ENCODE data around the gene SMDT1.
"Not testable (repeated sequence)": the region's sequence is repeated elsewhere in the genome, so short reads cannot be mapped to it uniquely, and the experiment has no call there.

The SMDT1 gene

GRCh38 chr22:42111798-42112197 lies 32.3 kb downstream of the SMDT1 start:
- no peak for DNase-seq (ENCODE audit: low read depth in 2 of 2)

- DNase-seq (ENCODE audit: low read depth in 2 of 2) = not testable (repeated sequence)
Measured at GRCh38 chr22:42112793-42113192, 33.3 kb downstream of the SMDT1 start.

GRCh38 chr22:42114721-42115120 lies 35.2 kb downstream of the SMDT1 start:
- no peak for DNase-seq (ENCODE audit: low read depth in 2 of 2)

GRCh38 chr22:42115420-42115830 lies 35.9 kb downstream of the SMDT1 start:
- not testable (repeated sequence) for DNase-seq (ENCODE audit: low read depth in 2 of 2)

GRCh38 chr22:42116848-42117424 lies 37.4 kb downstream of the SMDT1 start:
- no peak for DNase-seq (ENCODE audit: low read depth in 2 of 2)

GRCh38 chr22:42120231-42121021 lies 40.9 kb downstream of the SMDT1 start:
- peak in 1 of 2 donors; percentile 32 for DNase-seq (ENCODE audit: low read depth in 2 of 2)

- DNase-seq (ENCODE audit: low read depth in 2 of 2) = not testable (repeated sequence)
Measured at GRCh38 chr22:42123529-42123928, 44.0 kb downstream of the SMDT1 start.

- no peak for DNase-seq (ENCODE audit: low read depth in 2 of 2)
Measured at GRCh38 chr22:42127606-42128005, 48.1 kb downstream of the SMDT1 start.

- DNase-seq (ENCODE audit: low read depth in 2 of 2) = not testable (repeated sequence)
Measured at GRCh38 chr22:42128007-42128406, 48.5 kb downstream of the SMDT1 start.

GRCh38 chr22:42128776-42129694 lies 49.5 kb downstream of the SMDT1 start:
- not testable (repeated sequence) for DNase-seq (ENCODE audit: low read depth in 2 of 2)

- DNase-seq (ENCODE audit: low read depth in 2 of 2) = not testable (repeated sequence)
Measured at GRCh38 chr22:42130182-42130581, 50.7 kb downstream of the SMDT1 start.

- DNase-seq (ENCODE audit: low read depth in 2 of 2) = not testable (repeated sequence)
Measured at GRCh38 chr22:42130639-42131431, 51.3 kb downstream of the SMDT1 start, which contains the start of gene CYP2D6. CYP2D6 (minus strand) TSS chr22:42130810; CDS start chr22:42130791, 19 bp downstream.

GRCh38 chr22:42131562-42131961 lies 52.1 kb downstream of the SMDT1 start:
- DNase-seq (ENCODE audit: low read depth in 2 of 2) = no peak

- DNase-seq (ENCODE audit: low read depth in 2 of 2) = no peak
Measured at GRCh38 chr22:42132457-42132856, 53.0 kb downstream of the SMDT1 start.
